ENCODE data around the gene COX4I1. TPM values are rescaled to one million over a fixed set of nuclear protein-coding genes. Genes with fewer than 3 reads are reported as not detected.

COX4I1 gene
- total and polyA plus RNA-seq, 9 of the 15 experiments (the other 6 are each of a cell fraction or from before 2014, with no cell fraction given): 651 to 2,356 (median 1,032) TPM

DNA sequence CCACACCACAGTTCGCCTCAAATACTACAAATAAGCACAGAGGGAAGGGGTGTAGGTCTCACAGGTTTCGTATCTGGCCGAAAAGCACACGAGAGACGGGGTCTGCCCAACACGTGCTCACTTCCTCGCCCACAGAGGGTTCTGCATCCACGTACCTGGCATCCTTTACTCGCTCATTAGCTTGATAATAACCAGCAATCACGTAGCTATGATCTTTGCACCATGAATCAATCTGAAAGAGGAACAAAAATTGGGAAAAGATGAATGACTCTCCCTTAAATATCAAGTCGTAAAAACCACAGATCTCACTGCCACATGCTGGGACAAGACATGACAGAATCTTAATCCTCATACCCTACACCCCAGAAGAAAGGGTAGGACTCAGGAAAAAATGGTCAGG is 10.7 kb upstream of the COX4I1 start:
- DNase-seq (ENCODE audit: extremely low read depth in 1 of 4, low spot score in 3 of 4): no peak
- Histone ChIP-seq H3K36me3 (ENCODE audit: control insufficient read depth, insufficient read depth, low read length) (peaks cover 83% of the 10 kb centered on the region; the same call in 2 of the 3 replicates), H3K4me1 (replicated peaks in 1 of 2; ENCODE audit: control insufficient read depth in 2 of 2, insufficient read depth in 2 of 2, low read length in 2 of 2) (no peaks in the 10 kb centered on the region), H2AFZ (ENCODE audit: low read depth, low read length) (no peak overlapping the region), H3K9me3 (replicated peaks; ENCODE audit: control insufficient read depth, insufficient read depth, low read depth, low read length) (no peaks in the 10 kb centered on the region), H3K27ac (ENCODE audit: extremely low read depth, low read depth, low read length) (no peak overlapping the region), H3K4me2 (ENCODE audit: insufficient read depth, low read length) (no peak overlapping the region), H3K9me1 (ENCODE audit: control insufficient read depth, insufficient read depth, low read length) (peaks cover 2% of the 10 kb centered on the region), H3K27me3 (ENCODE audit: control insufficient read depth in 2 of 2, insufficient read depth in 2 of 2, low read length in 2 of 2) (no peaks in the 10 kb centered on the region), H3K9ac (ENCODE audit: insufficient read depth in 1 of 2, low read depth in 2 of 2, low read length in 2 of 2) (no peak overlapping the region), H3K79me2 (ENCODE audit: control insufficient read depth, insufficient read depth, low read length) (peaks cover 41% of the 10 kb centered on the region), H4K20me1 (replicated peaks; ENCODE audit: control insufficient read depth, insufficient read depth, low read length) (peaks cover 14% of the 10 kb centered on the region), H3K4me3 (no peak overlapping the region)
- no TSS peak for BruUV-seq (replicated peaks)
- ChIA-PET POLR2A (interaction anchor here (1.4 kb wide), 1 partner anchor 11 kb away, joined by 4 read pairs; no protein-coding TSS in a partner anchor), CTCF (ENCODE audit: low intra/inter-chr PET ratio) (no interaction called here)
- no peak for TF ChIP-seq BHLHE40 (IDR thresholded peaks at IDR 0.05; ENCODE audit: low read length)
- no peak for FAIRE-seq
- 95% methylated on average over 11 of the region's 11 CpGs for WGBS (ENCODE audit: insufficient coverage, low coverage, missing lambda C conversion rate)
- intact Hi-C loops (cut with micrococcal nuclease): no loop called here
- in situ Hi-C loops (cut with MboI): no loop called here
- no peak for ATAC-seq

DNA sequence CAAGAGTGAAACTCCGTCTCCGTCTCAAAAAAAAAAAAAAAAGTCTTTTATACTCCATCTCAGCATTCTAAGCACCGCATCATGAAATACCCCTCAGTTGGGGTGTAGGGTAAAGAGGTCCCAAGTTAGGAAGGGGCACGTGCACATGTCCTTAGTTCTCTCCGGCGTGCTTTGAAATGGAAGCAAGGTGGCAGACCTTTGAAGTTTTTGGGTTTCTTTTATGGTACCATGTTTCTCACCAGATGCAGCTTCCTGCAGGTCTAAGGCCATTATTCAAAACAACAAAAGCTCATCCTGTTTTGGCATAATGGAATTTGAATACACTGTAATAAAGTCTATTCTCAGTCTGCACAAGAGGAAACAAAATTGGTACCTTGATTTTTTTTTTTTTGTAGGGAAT is 9.7 kb upstream of the COX4I1 start:
- in situ Hi-C loops (cut with MboI) (no loop called here), intact Hi-C loops (cut with micrococcal nuclease) (no loop called here)
- Histone ChIP-seq H3K79me2 (ENCODE audit: control insufficient read depth, insufficient read depth, low read length) (peaks cover 51% of the 10 kb centered on the region), H3K36me3 (ENCODE audit: control insufficient read depth, insufficient read depth, low read length) (peaks cover 88% of the 10 kb centered on the region; the same call in 2 of the 3 replicates), H3K4me3 (no peak overlapping the region), H3K9me3 (replicated peaks; ENCODE audit: control insufficient read depth, insufficient read depth, low read depth, low read length) (no peaks in the 10 kb centered on the region), H3K4me1 (replicated peaks in 1 of 2; ENCODE audit: control insufficient read depth in 2 of 2, insufficient read depth in 2 of 2, low read length in 2 of 2) (peaks cover 0 to 5% of the 10 kb centered on the region in 2 experiments; a peak in 1 of 5 replicates), H3K27me3 (ENCODE audit: control insufficient read depth in 2 of 2, insufficient read depth in 2 of 2, low read length in 2 of 2) (no peaks in the 10 kb centered on the region), H2AFZ (ENCODE audit: low read depth, low read length) (no peak overlapping the region), H3K9ac (ENCODE audit: insufficient read depth in 1 of 2, low read depth in 2 of 2, low read length in 2 of 2) (no peak overlapping the region), H4K20me1 (replicated peaks; ENCODE audit: control insufficient read depth, insufficient read depth, low read length) (peaks cover 14% of the 10 kb centered on the region), H3K27ac (ENCODE audit: extremely low read depth, low read depth, low read length) (no peak overlapping the region), H3K4me2 (ENCODE audit: insufficient read depth, low read length) (no peak overlapping the region), H3K9me1 (ENCODE audit: control insufficient read depth, insufficient read depth, low read length) (peaks cover 2% of the 10 kb centered on the region)
- DNase-seq (ENCODE audit: extremely low read depth in 1 of 4, low spot score in 3 of 4): no peak
- POLR2A ChIA-PET: interaction anchor here (1.4 kb wide), 1 partner anchor 12 kb away, joined by 4 read pairs; no protein-coding TSS in a partner anchor
- no peak for FAIRE-seq
- CTCF ChIA-PET (ENCODE audit: low intra/inter-chr PET ratio): no interaction called here
- 87% methylated on average over 6 of the region's 6 CpGs for WGBS (ENCODE audit: insufficient coverage, low coverage, missing lambda C conversion rate)
- ATAC-seq: no peak
- BruUV-seq (replicated peaks): no TSS peak
- TF ChIP-seq SOX6 (IDR thresholded peaks at IDR 0.05): no peak
- TF ChIP-seq HDAC1 (IDR thresholded peaks at IDR 0.05): no peak
- no peak for TF ChIP-seq RBM17 (IDR thresholded peaks at IDR 0.05; ENCODE audit: borderline replicate concordance, low read depth, low read length)
- TF ChIP-seq, protein P1, sequence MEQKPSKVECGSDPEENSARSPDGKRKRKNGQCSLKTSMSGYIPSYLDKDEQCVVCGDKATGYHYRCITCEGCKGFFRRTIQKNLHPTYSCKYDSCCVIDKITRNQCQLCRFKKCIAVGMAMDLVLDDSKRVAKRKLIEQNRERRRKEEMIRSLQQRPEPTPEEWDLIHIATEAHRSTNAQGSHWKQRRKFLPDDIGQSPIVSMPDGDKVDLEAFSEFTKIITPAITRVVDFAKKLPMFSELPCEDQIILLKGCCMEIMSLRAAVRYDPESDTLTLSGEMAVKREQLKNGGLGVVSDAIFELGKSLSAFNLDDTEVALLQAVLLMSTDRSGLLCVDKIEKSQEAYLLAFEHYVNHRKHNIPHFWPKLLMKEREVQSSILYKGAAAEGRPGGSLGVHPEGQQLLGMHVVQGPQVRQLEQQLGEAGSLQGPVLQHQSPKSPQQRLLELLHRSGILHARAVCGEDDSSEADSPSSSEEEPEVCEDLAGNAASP (IDR thresholded peaks at IDR 0.05): no peak
- no peak for TF ChIP-seq ZNF217 (CRISPR knock-in tag; IDR thresholded peaks at IDR 0.05)
- TF ChIP-seq, protein P2, sequence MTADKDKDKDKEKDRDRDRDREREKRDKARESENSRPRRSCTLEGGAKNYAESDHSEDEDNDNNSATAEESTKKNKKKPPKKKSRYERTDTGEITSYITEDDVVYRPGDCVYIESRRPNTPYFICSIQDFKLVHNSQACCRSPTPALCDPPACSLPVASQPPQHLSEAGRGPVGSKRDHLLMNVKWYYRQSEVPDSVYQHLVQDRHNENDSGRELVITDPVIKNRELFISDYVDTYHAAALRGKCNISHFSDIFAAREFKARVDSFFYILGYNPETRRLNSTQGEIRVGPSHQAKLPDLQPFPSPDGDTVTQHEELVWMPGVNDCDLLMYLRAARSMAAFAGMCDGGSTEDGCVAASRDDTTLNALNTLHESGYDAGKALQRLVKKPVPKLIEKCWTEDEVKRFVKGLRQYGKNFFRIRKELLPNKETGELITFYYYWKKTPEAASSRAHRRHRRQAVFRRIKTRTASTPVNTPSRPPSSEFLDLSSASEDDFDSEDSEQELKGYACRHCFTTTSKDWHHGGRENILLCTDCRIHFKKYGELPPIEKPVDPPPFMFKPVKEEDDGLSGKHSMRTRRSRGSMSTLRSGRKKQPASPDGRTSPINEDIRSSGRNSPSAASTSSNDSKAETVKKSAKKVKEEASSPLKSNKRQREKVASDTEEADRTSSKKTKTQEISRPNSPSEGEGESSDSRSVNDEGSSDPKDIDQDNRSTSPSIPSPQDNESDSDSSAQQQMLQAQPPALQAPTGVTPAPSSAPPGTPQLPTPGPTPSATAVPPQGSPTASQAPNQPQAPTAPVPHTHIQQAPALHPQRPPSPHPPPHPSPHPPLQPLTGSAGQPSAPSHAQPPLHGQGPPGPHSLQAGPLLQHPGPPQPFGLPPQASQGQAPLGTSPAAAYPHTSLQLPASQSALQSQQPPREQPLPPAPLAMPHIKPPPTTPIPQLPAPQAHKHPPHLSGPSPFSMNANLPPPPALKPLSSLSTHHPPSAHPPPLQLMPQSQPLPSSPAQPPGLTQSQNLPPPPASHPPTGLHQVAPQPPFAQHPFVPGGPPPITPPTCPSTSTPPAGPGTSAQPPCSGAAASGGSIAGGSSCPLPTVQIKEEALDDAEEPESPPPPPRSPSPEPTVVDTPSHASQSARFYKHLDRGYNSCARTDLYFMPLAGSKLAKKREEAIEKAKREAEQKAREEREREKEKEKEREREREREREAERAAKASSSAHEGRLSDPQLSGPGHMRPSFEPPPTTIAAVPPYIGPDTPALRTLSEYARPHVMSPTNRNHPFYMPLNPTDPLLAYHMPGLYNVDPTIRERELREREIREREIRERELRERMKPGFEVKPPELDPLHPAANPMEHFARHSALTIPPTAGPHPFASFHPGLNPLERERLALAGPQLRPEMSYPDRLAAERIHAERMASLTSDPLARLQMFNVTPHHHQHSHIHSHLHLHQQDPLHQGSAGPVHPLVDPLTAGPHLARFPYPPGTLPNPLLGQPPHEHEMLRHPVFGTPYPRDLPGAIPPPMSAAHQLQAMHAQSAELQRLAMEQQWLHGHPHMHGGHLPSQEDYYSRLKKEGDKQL (CRISPR knock-in tag; IDR thresholded peaks at IDR 0.05; ENCODE audit: borderline replicate concordance): no peak
- no peak for TF ChIP-seq DACH1 (IDR thresholded peaks at IDR 0.05; ENCODE audit: partially characterized antibody)
- no peak for TF ChIP-seq ZBTB7A (IDR thresholded peaks at IDR 0.05; ENCODE audit: borderline replicate concordance, control insufficient read depth, low read depth, low read length)
- no peak for TF ChIP-seq XRCC3 (IDR thresholded peaks at IDR 0.05)
